Measurements from ENCODE around the gene KCNH2.
"Not testable (repeated sequence)": the region's sequence is repeated elsewhere in the genome, so short reads cannot be mapped to it uniquely, and the experiment has no call there.

KCNH2 gene

GRCh38 chr7:150931199-150931869, 46.8 kb downstream of the KCNH2 start:
- DNase-seq: no peak

GRCh38 chr7:150928541-150928940, 49.6 kb downstream of the KCNH2 start:
- DNase-seq: no peak

- no peak for DNase-seq
These were observed 50.2 kb downstream of the KCNH2 start for GRCh38 chr7:150927956-150928344.

GRCh38 chr7:150927157-150927955, 50.8 kb downstream of the KCNH2 start:
- no peak for DNase-seq

- no peak for DNase-seq
These were observed 52.1 kb downstream of the KCNH2 start for GRCh38 chr7:150926066-150926465.

GRCh38 chr7:150924369-150924781, 53.7 kb downstream of the KCNH2 start:
- DNase-seq: no peak

- no peak for DNase-seq
These were observed 54.3 kb downstream of the KCNH2 start for GRCh38 chr7:150923802-150924201.

- DNase-seq: no peak
These were observed 54.9 kb downstream of the KCNH2 start for GRCh38 chr7:150923196-150923595.

GRCh38 chr7:150919160-150919559, 59.0 kb downstream of the KCNH2 start:
- DNase-seq: no peak

- DNase-seq: no peak
These were observed 59.7 kb downstream of the KCNH2 start for GRCh38 chr7:150918378-150918777.

- no peak for DNase-seq
These were observed 60.2 kb downstream of the KCNH2 start for GRCh38 chr7:150917969-150918368.

GRCh38 chr7:150916670-150917069, 61.5 kb downstream of the KCNH2 start:
- no peak for DNase-seq

- DNase-seq: no peak
These were observed 63.2 kb downstream of the KCNH2 start for GRCh38 chr7:150914966-150915365.

GRCh38 chr7:150914196-150914595, 63.9 kb downstream of the KCNH2 start:
- no peak for DNase-seq

GRCh38 chr7:150912427-150912826, 65.7 kb downstream of the KCNH2 start:
- DNase-seq: no peak

GRCh38 chr7:150911590-150912267, 66.4 kb downstream of the KCNH2 start:
- DNase-seq: no peak

GRCh38 chr7:150910996-150911422, 67.1 kb downstream of the KCNH2 start:
- no peak for DNase-seq

- not testable (repeated sequence) for DNase-seq
These were observed 67.7 kb downstream of the KCNH2 start for GRCh38 chr7:150910305-150910995.

GRCh38 chr7:150909200-150909995, 68.7 kb downstream of the KCNH2 start:
- DNase-seq: no peak

- DNase-seq: no peak
These were observed 69.9 kb downstream of the KCNH2 start for GRCh38 chr7:150908173-150908572.

- no peak for DNase-seq
These were observed 73.9 kb downstream of the KCNH2 start for GRCh38 chr7:150904011-150904909.

All from activated T-cell treated with anti-CD3 and anti-CD28 coated beads for 4 hours (primary cell).